HG03039 (cell line): ENCODE results near the gene TXLNG.

Experiments used
- ATAC-seq: cut with Tn5 transposase; IDR thresholded peaks from one replicate; pipeline ENCODE4 v1.9.1; 2021; ENCODE audit warnings: mild to moderate bottlenecking, moderate library complexity; ENCODE audit not compliant: unreplicated experiment

Gene TXLNG

GRCh38 chrX:16870095-16870861, 84.0 kb downstream of the TXLNG start, which contains the start of gene RBBP7:
Gene RBBP7 (minus strand): TSS chrX:16870362. CDS start chrX:16870053, 309 bp downstream.
- peak; percentile 75 for ATAC-seq

GRCh38 chrX:16870862-16871815, 84.9 kb downstream of the TXLNG start:
- ATAC-seq: no peak

GRCh38 chrX:16873106-16873505, 86.8 kb downstream of the TXLNG start:
- no peak for ATAC-seq

GRCh38 chrX:16874458-16875095, 88.3 kb downstream of the TXLNG start:
- ATAC-seq: no peak

GRCh38 chrX:16876696-16877095, 90.4 kb downstream of the TXLNG start:
- no peak for ATAC-seq

GRCh38 chrX:16882169-16882568, 95.9 kb downstream of the TXLNG start:
- ATAC-seq: no peak

GRCh38 chrX:16882702-16883486, 96.6 kb downstream of the TXLNG start:
- ATAC-seq: no peak

GRCh38 chrX:16883487-16883804, 97.2 kb downstream of the TXLNG start:
- no peak for ATAC-seq

- no peak for ATAC-seq
Observed at GRCh38 chrX:16885628-16886027, 99.4 kb downstream of the TXLNG start.

- ATAC-seq: no peak
Observed at GRCh38 chrX:16892504-16893362, 106.5 kb downstream of the TXLNG start.
